Neural cell (in vitro differentiated cells): Measurements from ENCODE around the gene SYNGR4. TPM values are rescaled to one million over a fixed set of nuclear protein-coding genes. Genes with fewer than 3 reads are reported as not detected.
"Not testable (repeated sequence)": the region's sequence is repeated elsewhere in the genome, so short reads cannot be mapped to it uniquely, and the experiment has no call there.

Experiments
- H2AFZ ChIP-seq: fragments of 200-600, 300-800 bp; sonication (generic), shearing (Covaris generic); 2 replicates; pipeline ENCODE4 v1.6.0; 2014; ENCODE audit warnings: low read depth, mild to moderate bottlenecking, antibody characterized with exemption, low read length, moderate library complexity
- H3F3A ChIP-seq: fragments of 200-600 bp; shearing (Covaris generic); 2 replicates; pipeline ENCODE4 v1.6.1; 2016; ENCODE audit warnings: mild to moderate bottlenecking, moderate library complexity, mixed read lengths, antibody characterized with exemption, low read length; ENCODE audit not compliant: insufficient read depth, poor library complexity, severe bottlenecking
- H3K27ac ChIP-seq: fragments of 200-600, 300-800 bp; sonication (generic), shearing (Covaris generic); 2 replicates; pipeline ENCODE4 v1.5.1; 2014; ENCODE audit warnings: mild to moderate bottlenecking, low read length, moderate library complexity
- H3K27me3 ChIP-seq: fragments of 300-800, 200-600 bp; sonication (generic), shearing (Covaris generic); 2 replicates; pipeline ENCODE4 v1.6.0; 2014; ENCODE audit warnings: mild to moderate bottlenecking, low read depth, low read length, moderate library complexity; ENCODE audit not compliant: insufficient read depth
- H3K36me3 ChIP-seq: fragments of 300-800, 200-600 bp; sonication (generic), shearing (Covaris generic); 2 replicates; pipeline ENCODE4 v1.5.1; 2014; ENCODE audit warnings: mild to moderate bottlenecking, antibody characterized with exemption, low read length, moderate library complexity; ENCODE audit not compliant: insufficient read depth
- H3K4me2 ChIP-seq: fragments of 300-800, 200-600 bp; sonication (generic), shearing (Covaris generic); 2 replicates; pipeline ENCODE4 v1.6.0; 2014; ENCODE audit warnings: mild to moderate bottlenecking, low read length
- H3K4me3 ChIP-seq: fragments of 300-800, 200-600 bp; sonication (generic), shearing (Covaris generic); 2 replicates; pipeline ENCODE4 v1.5.1; 2014; ENCODE audit warnings: mild to moderate bottlenecking, low read length, moderate library complexity
- H3K79me2 ChIP-seq: fragments of 200-600 bp; shearing (Covaris generic); replicated peaks from 2 replicates; pipeline ENCODE4 v1.6.0; 2014; ENCODE audit warnings: mild to moderate bottlenecking, low read length, moderate library complexity; ENCODE audit not compliant: insufficient read depth
- H3K9ac ChIP-seq: fragments of 300-800, 200-600 bp; sonication (generic), shearing (Covaris generic); 2 replicates; pipeline ENCODE4 v1.6.1; 2016; ENCODE audit warnings: mild to moderate bottlenecking, low read length, mixed read lengths
- H3K9me2 ChIP-seq: fragments of 200-600 bp; shearing (Covaris generic); 2 replicates; pipeline ENCODE4 v1.6.1; 2016; ENCODE audit warnings: mild to moderate bottlenecking, low read length, mixed read lengths; ENCODE audit not compliant: insufficient read depth
- H3K9me3 ChIP-seq: fragments of 200-600, 300-800 bp; sonication (generic), shearing (Covaris generic); 2 replicates; pipeline ENCODE4 v1.6.1; 2016; ENCODE audit warnings: mild to moderate bottlenecking, mixed run types, low read length, moderate library complexity, mixed read lengths
- H4K20me1 ChIP-seq: fragments of 200-600 bp; shearing (Covaris generic); 2 replicates; pipeline ENCODE4 v1.6.1; 2016; ENCODE audit warnings: mild to moderate bottlenecking, mixed run types; ENCODE audit not compliant: insufficient read depth
- EP300 ChIP-seq: fragments of 450-650 bp; conservative IDR thresholded peaks from 2 replicates; pipeline ENCODE4 v1.6.1; 2014; ENCODE audit warnings: antibody characterized with exemption, mild to moderate bottlenecking, moderate library complexity; ENCODE audit not compliant: poor library complexity, severe bottlenecking
- EZH2 ChIP-seq: fragments of 200-600, 300-800 bp; shearing (Covaris generic), sonication (generic); IDR thresholded peaks from 2 replicates; pipeline ENCODE4 v1.6.1; 2014; ENCODE audit warnings: antibody characterized with exemption, low read length, borderline replicate concordance, mild to moderate bottlenecking; ENCODE audit not compliant: insufficient read depth, poor library complexity, severe bottlenecking
- MXI1 ChIP-seq: fragments of 450-650 bp; conservative IDR thresholded peaks from 2 replicates; pipeline ENCODE4 v1.6.1; 2014; ENCODE audit warnings: antibody characterized with exemption, mild to moderate bottlenecking; ENCODE audit not compliant: poor library complexity, severe bottlenecking
- POLR2AphosphoS5 ChIP-seq: IDR thresholded peaks from 2 replicates; pipeline ENCODE4 v1.6.1; 2012
- RAD21 ChIP-seq: fragments of 450-650 bp; conservative IDR thresholded peaks from 2 replicates; pipeline ENCODE4 v1.6.1; 2014; ENCODE audit warnings: antibody characterized with exemption, mild to moderate bottlenecking, moderate library complexity
- SMC3 ChIP-seq: fragments of 450-650 bp; conservative IDR thresholded peaks from 2 replicates; pipeline ENCODE4 v1.6.1; 2014; ENCODE audit warnings: antibody characterized with exemption, mild to moderate bottlenecking, moderate library complexity; ENCODE audit not compliant: poor library complexity
- TAF1 ChIP-seq: IDR thresholded peaks from 2 replicates; pipeline ENCODE4 v1.6.1; 2012; ENCODE audit warnings: low read depth
- polyA minus RNA-seq: library from RNA; depleted of rRNA, polyadenylated mRNA; stranded (reverse); fragments of >200 nt; gene quantifications from 2 replicates; pipeline ENCODE4 v1.2.3, GENCODE V29; 2014
- polyA plus RNA-seq: library from polyadenylated mRNA; depleted of rRNA; stranded (reverse); fragments of >200 nt; gene quantifications from 2 replicates; pipeline ENCODE4 v1.2.3, GENCODE V29; 2014
- TF ChIP-seq, protein P1 (sequence below): IDR thresholded peaks from 2 replicates; pipeline ENCODE4 v1.6.1; 2012; ENCODE audit warnings: borderline replicate concordance

Gene SYNGR4
- polyA plus RNA-seq (not detected in 2 replicates), polyA minus RNA-seq (not detected in 2 replicates)

DNA sequence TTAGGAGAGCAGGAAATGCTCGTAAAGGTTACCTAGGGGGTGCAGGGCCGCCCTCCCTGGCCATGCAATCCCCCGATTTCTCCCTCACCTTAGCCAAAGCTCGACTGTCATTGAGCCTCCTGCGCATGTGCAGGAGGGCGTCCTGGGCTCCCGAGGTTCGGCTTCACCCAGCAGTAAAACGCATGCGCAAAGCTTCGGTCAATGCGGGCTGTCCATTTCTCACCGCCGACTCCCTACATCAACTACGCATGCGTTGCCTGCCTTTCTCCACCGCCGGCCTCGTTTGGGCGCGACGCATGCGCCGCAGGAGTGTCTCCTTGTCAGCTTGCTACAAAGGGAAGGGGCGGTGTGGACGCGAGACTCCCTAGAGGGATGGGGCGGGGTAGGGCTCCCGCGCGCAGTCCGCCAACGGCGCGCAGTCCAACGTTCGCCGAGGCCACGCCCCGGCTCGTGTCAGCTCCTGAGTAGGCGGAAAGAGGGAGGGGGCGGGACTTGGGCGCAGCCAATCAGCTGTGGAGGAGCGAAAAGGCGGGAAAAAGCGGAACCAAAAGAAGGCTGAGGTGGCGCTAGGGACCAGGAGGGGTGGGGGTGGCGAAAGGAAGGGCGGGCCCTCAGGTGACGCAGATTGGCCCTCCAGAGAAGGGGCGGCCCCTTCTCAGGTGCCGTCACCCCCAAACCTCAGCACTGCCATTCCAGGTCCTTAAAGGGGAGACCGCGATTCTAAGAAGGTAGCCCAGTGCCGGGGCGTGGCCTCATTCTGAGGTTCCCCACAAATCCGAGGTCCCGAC, at the start of gene SYNGR4, which contains the start of gene TMEM143:
TSS of gene SYNGR4 (plus strand) at position 558 of the 788 bp plus-strand sequence. CDS start 1,476 bp downstream, outside the sequence.
TSS of gene TMEM143 (minus strand) at position 131 of the 788 bp plus-strand sequence. CDS start at position 111, 20 bp downstream.
- H3K9me3 ChIP-seq, result no peaks in the 10 kb centered on the region
- no peaks in the 10 kb centered on the region for H3K27me3 ChIP-seq
- TF ChIP-seq EZH2 (no peak), TAF1 (peak; percentile 76), POLR2AphosphoS5 (peak; percentile 94), MXI1 (peak; percentile 59), SMC3 (no peak), EP300 (no peak), RAD21 (no peak)
- TF ChIP-seq, protein P1, sequence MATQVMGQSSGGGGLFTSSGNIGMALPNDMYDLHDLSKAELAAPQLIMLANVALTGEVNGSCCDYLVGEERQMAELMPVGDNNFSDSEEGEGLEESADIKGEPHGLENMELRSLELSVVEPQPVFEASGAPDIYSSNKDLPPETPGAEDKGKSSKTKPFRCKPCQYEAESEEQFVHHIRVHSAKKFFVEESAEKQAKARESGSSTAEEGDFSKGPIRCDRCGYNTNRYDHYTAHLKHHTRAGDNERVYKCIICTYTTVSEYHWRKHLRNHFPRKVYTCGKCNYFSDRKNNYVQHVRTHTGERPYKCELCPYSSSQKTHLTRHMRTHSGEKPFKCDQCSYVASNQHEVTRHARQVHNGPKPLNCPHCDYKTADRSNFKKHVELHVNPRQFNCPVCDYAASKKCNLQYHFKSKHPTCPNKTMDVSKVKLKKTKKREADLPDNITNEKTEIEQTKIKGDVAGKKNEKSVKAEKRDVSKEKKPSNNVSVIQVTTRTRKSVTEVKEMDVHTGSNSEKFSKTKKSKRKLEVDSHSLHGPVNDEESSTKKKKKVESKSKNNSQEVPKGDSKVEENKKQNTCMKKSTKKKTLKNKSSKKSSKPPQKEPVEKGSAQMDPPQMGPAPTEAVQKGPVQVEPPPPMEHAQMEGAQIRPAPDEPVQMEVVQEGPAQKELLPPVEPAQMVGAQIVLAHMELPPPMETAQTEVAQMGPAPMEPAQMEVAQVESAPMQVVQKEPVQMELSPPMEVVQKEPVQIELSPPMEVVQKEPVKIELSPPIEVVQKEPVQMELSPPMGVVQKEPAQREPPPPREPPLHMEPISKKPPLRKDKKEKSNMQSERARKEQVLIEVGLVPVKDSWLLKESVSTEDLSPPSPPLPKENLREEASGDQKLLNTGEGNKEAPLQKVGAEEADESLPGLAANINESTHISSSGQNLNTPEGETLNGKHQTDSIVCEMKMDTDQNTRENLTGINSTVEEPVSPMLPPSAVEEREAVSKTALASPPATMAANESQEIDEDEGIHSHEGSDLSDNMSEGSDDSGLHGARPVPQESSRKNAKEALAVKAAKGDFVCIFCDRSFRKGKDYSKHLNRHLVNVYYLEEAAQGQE, result no peak
- H2AFZ ChIP-seq, result peak within 1 kb of the TSS; percentile 85
- peak within 1 kb of the TSS; percentile 96 for H3K4me2 ChIP-seq
- H4K20me1 ChIP-seq, result no peaks in the 10 kb centered on the region
- H3F3A ChIP-seq, result no peaks in the 10 kb centered on the region
- H3K9me2 ChIP-seq, result no peaks in the 10 kb centered on the region
- H3K9ac ChIP-seq, result peak within 1 kb of the TSS; percentile 87
- no peaks in the 10 kb centered on the region for H3K36me3 ChIP-seq
- no peaks in the 10 kb centered on the region for H3K79me2 ChIP-seq
- H3K27ac ChIP-seq, result peak within 1 kb of the TSS; percentile 92
- peak within 1 kb of the TSS; percentile 73 for H3K4me3 ChIP-seq

DNA sequence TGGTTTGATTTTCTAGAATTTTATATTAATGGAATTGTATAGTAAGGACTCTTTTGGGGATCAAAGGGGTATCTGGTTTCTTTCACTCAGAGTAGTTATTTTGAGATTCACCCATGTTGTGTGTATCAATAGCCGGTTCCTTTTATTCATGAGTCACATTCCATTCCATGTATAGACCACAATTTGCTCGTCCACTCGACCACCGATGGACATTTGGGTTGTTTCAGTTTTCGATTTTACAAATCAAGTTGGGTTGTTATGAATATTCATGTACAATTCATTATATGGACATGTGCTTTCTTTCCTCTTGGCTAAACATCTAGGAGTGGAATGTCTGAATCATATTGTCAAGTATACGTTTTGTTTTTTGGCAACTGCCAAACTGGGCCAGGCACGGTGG, 48.5 kb upstream of the SYNGR4 start:
- Histone ChIP-seq H3K9ac (no peak overlapping the region), H3K4me3 (no peak overlapping the region), H3K27ac (no peak overlapping the region), H3F3A (no peaks in the 10 kb centered on the region), H3K27me3 (no peaks in the 10 kb centered on the region), H3K4me2 (no peak overlapping the region), H4K20me1 (no peaks in the 10 kb centered on the region), H3K79me2 (no peaks in the 10 kb centered on the region), H3K9me3 (no peaks in the 10 kb centered on the region), H3K36me3 (no peaks in the 10 kb centered on the region), H3K9me2 (no peaks in the 10 kb centered on the region), H2AFZ (no peak overlapping the region)
- TF ChIP-seq SMC3, result no peak

DNA sequence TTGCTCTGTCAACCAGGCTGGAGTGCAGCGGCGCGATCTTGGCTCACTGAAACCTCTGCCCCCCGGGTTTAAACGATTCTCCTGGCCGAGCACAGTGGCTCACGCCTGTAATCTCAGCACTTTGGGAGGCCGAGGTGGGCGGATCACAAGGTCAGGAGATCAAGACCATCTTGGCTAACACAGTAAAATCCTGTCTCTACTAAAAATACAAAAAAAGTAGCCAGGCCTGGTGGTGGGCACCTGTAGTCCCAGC, 46.5 kb upstream of the SYNGR4 start:
- not testable (repeated sequence) for H3F3A ChIP-seq, H3K79me2 ChIP-seq, H3K36me3 ChIP-seq, H3K9ac ChIP-seq, H3K9me3 ChIP-seq, H2AFZ ChIP-seq, H3K27ac ChIP-seq, H3K4me2 ChIP-seq, H3K4me3 ChIP-seq, H4K20me1 ChIP-seq, H3K9me2 ChIP-seq, H3K27me3 ChIP-seq
